ENCODE results near the gene IGF1. TPM values are rescaled to one million over a fixed set of nuclear protein-coding genes. Genes with fewer than 3 reads are reported as not detected.

IGF1 gene
- total RNA-seq, 2 donors from 2014 or later: 15.8 to 44.8 TPM

DNA sequence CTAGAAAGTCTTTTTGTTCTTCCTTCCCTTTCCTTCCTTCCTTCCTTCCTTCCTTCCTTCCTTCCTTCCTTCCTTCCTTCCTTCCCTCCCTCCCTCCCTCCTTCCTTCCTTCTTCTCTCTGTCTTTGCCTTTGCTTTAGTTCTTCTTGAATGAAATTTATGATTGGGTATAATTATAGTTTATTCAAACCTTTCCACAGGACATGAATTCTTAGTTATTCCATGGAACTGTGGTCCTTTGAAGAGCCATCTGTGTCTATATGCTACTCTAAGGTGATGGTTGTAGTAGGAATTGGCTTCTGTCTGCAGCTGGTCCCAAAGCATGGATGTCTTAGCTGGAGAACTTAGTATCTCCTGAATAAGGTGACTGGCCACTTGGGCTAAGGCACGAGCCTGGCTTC lies 64.8 kb downstream of the IGF1 start:
- no peaks in the 10 kb centered on the region for H3K4me1 ChIP-seq
- no peaks in the 10 kb centered on the region for H3K27me3 ChIP-seq
- WGBS, 2 donors: 67 to 71% methylated on average over 1 of the region's 1 CpG
- H3K36me3 ChIP-seq (replicated peaks in 1 of 2; ENCODE audit: insufficient read depth in 1 of 2, low read depth in 2 of 2): no peaks in the 10 kb centered on the region
- H3K4me3 ChIP-seq: no peak overlapping the region
- DNase-seq (no peak), ATAC-seq (no peak)
- H3K9me3 ChIP-seq: no peaks in the 10 kb centered on the region
- intact Hi-C loops (cut with DNase I): no loop called here
- TF ChIP-seq POLR2A (IDR thresholded peaks at IDR 0.05): no peak
- TF ChIP-seq, protein P1, sequence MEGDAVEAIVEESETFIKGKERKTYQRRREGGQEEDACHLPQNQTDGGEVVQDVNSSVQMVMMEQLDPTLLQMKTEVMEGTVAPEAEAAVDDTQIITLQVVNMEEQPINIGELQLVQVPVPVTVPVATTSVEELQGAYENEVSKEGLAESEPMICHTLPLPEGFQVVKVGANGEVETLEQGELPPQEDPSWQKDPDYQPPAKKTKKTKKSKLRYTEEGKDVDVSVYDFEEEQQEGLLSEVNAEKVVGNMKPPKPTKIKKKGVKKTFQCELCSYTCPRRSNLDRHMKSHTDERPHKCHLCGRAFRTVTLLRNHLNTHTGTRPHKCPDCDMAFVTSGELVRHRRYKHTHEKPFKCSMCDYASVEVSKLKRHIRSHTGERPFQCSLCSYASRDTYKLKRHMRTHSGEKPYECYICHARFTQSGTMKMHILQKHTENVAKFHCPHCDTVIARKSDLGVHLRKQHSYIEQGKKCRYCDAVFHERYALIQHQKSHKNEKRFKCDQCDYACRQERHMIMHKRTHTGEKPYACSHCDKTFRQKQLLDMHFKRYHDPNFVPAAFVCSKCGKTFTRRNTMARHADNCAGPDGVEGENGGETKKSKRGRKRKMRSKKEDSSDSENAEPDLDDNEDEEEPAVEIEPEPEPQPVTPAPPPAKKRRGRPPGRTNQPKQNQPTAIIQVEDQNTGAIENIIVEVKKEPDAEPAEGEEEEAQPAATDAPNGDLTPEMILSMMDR (IDR thresholded peaks at IDR 0.05): no peak
- H3K27ac ChIP-seq: no peak overlapping the region

GRCh38 chr12:102413396-102413795 lies 67.0 kb downstream of the IGF1 start:
- Histone ChIP-seq H3K27me3 (no peaks in the 10 kb centered on the region), H3K4me3 (no peak overlapping the region), H3K27ac (no peak overlapping the region), H3K4me1 (no peaks in the 10 kb centered on the region), H3K9me3 (no peaks in the 10 kb centered on the region), H3K36me3 (replicated peaks in 1 of 2; ENCODE audit: insufficient read depth in 1 of 2, low read depth in 2 of 2) (no peaks in the 10 kb centered on the region)
- no peak for TF ChIP-seq POLR2A (IDR thresholded peaks at IDR 0.05)
- TF ChIP-seq, protein P1 (IDR thresholded peaks at IDR 0.05): no peak
- intact Hi-C loops (cut with DNase I): no loop called here
- DNase-seq (no peak), ATAC-seq (no peak)
- 64 to 77% methylated on average over 5 of the region's 5 CpGs for WGBS, 2 donors

GRCh38 chr12:102410511-102410910 lies 69.9 kb downstream of the IGF1 start:
- no peaks in the 10 kb centered on the region for H3K9me3 ChIP-seq
- H3K27me3 ChIP-seq: no peaks in the 10 kb centered on the region
- no peak for ATAC-seq
- no peak overlapping the region for H3K27ac ChIP-seq
- H3K36me3 ChIP-seq (replicated peaks in 1 of 2; ENCODE audit: insufficient read depth in 1 of 2, low read depth in 2 of 2): no peaks in the 10 kb centered on the region
- TF ChIP-seq, protein P1 (IDR thresholded peaks at IDR 0.05): no peak
- no peak for TF ChIP-seq POLR2A (IDR thresholded peaks at IDR 0.05)
- no peak for DNase-seq
- intact Hi-C loops (cut with DNase I): no loop called here
- H3K4me1 ChIP-seq: peaks cover 12% of the 10 kb centered on the region
- H3K4me3 ChIP-seq: no peak overlapping the region

DNA sequence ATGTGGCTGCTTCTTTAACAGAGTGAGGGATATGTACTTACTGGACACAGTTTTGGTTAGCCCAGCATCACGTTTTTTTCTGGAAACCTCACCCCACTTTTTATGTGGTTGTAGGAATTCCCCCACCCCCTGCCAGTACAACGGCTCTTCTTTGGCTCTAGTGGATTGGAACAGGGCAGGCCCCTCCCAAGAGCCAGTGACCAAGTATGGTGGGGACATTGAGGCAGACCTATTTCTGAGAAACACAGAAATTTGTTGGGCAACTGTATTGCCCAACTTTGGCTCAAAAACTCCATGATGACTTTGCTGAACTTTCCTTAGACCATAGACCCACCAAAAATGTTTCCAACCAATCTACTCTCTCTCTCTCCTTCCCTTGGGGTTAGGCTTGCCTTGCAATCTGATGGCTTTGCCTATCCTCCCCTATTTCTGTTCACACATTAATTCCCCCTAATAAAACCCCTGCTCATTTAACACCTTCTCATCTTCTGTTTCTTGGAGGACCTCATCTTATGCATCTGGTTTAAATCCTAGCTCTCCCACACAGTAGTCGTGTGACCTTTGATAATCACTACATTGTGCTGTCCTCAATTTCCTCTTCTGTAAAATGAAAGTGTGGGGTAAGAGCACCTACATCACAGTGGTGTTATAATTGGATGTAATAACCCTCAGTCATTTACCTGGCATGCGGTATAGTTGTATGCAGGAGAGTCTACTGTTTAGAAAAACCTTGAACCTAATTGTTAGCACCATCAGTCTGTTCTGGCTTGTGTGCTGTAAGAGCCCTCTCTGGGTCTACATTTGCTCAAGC lies 71.7 kb downstream of the IGF1 start:
- no peaks in the 10 kb centered on the region for H3K27me3 ChIP-seq
- H3K4me1 ChIP-seq: peaks cover 12% of the 10 kb centered on the region
- ATAC-seq (no peak), DNase-seq (no peak)
- no peak overlapping the region for H3K4me3 ChIP-seq
- no peak overlapping the region for H3K27ac ChIP-seq
- H3K36me3 ChIP-seq (replicated peaks in 1 of 2; ENCODE audit: insufficient read depth in 1 of 2, low read depth in 2 of 2): no peaks in the 10 kb centered on the region
- intact Hi-C loops (cut with DNase I): no loop called here
- TF ChIP-seq POLR2A (IDR thresholded peaks at IDR 0.05): no peak
- TF ChIP-seq, protein P1 (IDR thresholded peaks at IDR 0.05): no peak
- H3K9me3 ChIP-seq: no peaks in the 10 kb centered on the region
- 63 to 80% methylated on average over 4 of the region's 4 CpGs for WGBS, 2 donors
